ENCODE results near the gene ALCAM. TPM values are rescaled to one million over a fixed set of nuclear protein-coding genes. Genes with fewer than 3 reads are reported as not detected.

ALCAM gene
- total RNA-seq, 4 donors from 2014 or later: 18.6 to 43.7 (median 21.2) TPM

DNA sequence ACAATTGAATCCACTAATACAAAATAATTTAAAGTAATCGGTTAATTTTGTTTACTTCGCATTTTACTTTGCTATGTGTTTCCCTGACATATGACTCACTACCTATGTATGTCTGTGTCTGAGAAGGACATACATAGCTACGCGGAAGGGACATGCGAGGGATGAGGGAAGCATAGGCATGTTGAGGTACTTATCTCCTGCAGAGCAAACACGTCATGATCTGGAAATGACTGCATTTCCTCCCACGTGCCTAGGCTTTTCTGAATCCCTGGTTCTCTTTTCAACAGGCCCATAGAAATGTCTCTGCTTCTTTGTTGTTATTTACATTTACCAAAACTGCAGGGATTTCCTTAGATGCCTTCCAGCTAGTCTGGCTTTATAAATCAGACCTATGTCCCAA lies 27.5 kb downstream of the ALCAM start:
- Histone ChIP-seq H3K27me3 (no peaks in the 10 kb centered on the region), H3K9me3 (peaks cover 0 to 7% (median 0%) of the 10 kb centered on the region in 4 donors), H3K27ac (no peak overlapping the region), H3K36me3 (no peaks in the 10 kb centered on the region), H3K4me1 (no peaks in the 10 kb centered on the region), H3K4me3 (no peak overlapping the region)
- TF ChIP-seq POLR2A (IDR thresholded peaks at IDR 0.05): no peak
- DNase-seq: no peak

DNA sequence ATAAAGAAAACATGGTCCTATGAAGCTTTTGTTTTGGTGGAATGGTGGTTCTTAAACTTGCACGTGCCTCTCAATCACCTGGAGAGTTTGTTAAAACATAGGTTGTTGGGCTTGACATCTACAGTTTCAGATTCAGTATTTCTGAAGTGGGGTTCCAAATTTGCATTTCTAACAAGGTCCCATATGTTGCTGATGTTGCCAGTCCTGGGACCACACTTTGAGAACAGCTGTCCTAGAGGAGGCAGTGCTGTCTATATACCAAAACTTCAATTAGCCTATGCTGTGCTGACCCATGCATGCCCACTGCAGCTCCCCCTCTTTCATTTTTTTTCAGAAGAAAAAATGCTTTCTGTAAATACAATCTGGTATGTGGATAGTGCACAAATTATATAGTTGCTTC lies 31.3 kb downstream of the ALCAM start:
- Histone ChIP-seq H3K4me3 (no peak overlapping the region), H3K9me3 (no peaks in the 10 kb centered on the region), H3K27ac (no peak overlapping the region), H3K27me3 (no peaks in the 10 kb centered on the region), H3K36me3 (no peaks in the 10 kb centered on the region), H3K4me1 (no peaks in the 10 kb centered on the region)
- DNase-seq: no peak
- TF ChIP-seq POLR2A (IDR thresholded peaks at IDR 0.05): no peak
- TF ChIP-seq, protein P1, sequence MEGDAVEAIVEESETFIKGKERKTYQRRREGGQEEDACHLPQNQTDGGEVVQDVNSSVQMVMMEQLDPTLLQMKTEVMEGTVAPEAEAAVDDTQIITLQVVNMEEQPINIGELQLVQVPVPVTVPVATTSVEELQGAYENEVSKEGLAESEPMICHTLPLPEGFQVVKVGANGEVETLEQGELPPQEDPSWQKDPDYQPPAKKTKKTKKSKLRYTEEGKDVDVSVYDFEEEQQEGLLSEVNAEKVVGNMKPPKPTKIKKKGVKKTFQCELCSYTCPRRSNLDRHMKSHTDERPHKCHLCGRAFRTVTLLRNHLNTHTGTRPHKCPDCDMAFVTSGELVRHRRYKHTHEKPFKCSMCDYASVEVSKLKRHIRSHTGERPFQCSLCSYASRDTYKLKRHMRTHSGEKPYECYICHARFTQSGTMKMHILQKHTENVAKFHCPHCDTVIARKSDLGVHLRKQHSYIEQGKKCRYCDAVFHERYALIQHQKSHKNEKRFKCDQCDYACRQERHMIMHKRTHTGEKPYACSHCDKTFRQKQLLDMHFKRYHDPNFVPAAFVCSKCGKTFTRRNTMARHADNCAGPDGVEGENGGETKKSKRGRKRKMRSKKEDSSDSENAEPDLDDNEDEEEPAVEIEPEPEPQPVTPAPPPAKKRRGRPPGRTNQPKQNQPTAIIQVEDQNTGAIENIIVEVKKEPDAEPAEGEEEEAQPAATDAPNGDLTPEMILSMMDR (IDR thresholded peaks at IDR 0.05): no peak

DNA sequence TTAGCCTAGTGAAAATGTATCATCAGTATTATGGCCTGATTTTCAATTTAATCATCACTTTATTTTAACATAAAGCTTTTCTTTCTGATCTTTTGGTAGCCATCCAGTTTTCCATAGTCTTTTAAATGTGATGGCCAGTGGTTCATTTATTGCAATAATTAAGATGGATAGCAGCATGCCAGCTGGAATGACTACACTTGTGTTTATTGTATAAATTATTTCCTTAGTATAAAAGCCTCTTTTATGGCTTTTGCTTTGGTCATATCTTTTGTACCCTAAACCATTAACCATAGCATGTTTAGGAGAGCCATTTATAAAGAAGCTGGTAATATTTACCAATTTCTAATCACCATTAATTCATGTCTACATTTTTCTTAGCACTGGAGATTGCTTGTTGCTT lies 31.7 kb downstream of the ALCAM start:
- Histone ChIP-seq H3K9me3 (no peaks in the 10 kb centered on the region), H3K27me3 (no peaks in the 10 kb centered on the region), H3K27ac (no peak overlapping the region), H3K36me3 (no peaks in the 10 kb centered on the region), H3K4me1 (no peaks in the 10 kb centered on the region), H3K4me3 (no peak overlapping the region)
- no peak for DNase-seq
- TF ChIP-seq POLR2A (IDR thresholded peaks at IDR 0.05): no peak
- TF ChIP-seq, protein P1 (IDR thresholded peaks at IDR 0.05): no peak

DNA sequence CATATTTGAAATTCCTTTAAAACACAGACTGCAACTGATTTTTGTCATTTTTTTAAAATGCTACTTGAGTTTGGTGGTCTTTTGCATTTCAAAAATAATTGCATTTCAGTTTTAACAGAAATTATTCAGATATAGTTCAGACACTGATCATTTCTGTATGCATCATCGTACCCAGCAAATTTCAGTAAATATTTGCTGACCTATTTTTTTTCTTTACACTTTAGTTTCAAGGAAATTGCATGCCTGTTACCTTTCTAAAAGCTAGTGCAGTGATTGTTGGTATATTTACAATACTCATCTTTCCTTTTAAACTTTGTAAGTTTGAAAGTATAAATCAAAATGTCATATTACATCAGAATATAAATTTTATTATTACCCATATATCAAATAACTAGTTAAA lies 32.4 kb downstream of the ALCAM start:
- no peaks in the 10 kb centered on the region for H3K27me3 ChIP-seq
- H3K4me1 ChIP-seq: no peaks in the 10 kb centered on the region
- TF ChIP-seq POLR2A (IDR thresholded peaks at IDR 0.05): no peak
- TF ChIP-seq, protein P1 (IDR thresholded peaks at IDR 0.05): no peak
- no peak overlapping the region for H3K27ac ChIP-seq
- H3K9me3 ChIP-seq: no peaks in the 10 kb centered on the region
- no peak for DNase-seq
- H3K4me3 ChIP-seq: no peak overlapping the region
- H3K36me3 ChIP-seq: no peaks in the 10 kb centered on the region

DNA sequence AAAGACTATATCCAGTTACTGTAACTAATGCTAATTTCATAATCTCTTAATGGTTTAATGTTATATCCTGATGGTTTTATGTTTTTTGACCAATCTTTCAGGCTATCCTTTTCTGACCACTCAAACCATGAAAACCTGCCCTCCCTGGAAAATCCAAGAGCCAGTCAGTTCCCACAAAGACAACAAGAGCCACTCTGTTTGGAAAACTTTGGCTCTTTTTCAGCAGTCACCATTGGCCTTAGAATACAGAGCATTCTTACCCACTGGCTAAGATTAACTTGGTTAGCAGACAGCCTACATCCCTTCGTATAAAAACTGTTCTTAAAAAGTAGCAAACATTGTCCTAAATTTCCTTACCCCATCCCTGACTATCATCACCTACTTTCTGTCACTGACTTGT lies 32.9 kb downstream of the ALCAM start:
- no peaks in the 10 kb centered on the region for H3K4me1 ChIP-seq
- DNase-seq: no peak
- H3K9me3 ChIP-seq: no peaks in the 10 kb centered on the region
- no peaks in the 10 kb centered on the region for H3K36me3 ChIP-seq
- no peaks in the 10 kb centered on the region for H3K27me3 ChIP-seq
- no peak overlapping the region for H3K4me3 ChIP-seq
- TF ChIP-seq, protein P1 (IDR thresholded peaks at IDR 0.05): no peak
- TF ChIP-seq POLR2A (IDR thresholded peaks at IDR 0.05): no peak
- H3K27ac ChIP-seq: no peak overlapping the region

DNA sequence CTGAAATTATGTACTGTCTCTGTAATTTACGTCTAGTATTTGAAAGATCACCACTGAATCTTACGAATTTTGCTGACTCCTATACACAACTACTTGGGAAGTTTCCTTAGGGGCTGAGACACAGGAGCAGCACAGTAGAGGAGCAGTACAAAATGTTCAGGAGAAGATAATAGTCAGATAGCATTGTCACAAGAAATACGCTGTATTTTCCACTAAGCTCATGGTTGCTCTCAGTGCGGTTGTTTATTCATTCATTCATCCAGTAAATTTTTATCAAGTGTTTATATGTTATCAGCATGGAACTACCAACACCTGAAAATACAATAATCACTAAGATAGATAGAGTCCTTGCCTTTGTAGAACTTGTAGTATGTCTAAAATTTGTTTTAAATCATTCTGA lies 34.5 kb downstream of the ALCAM start:
- H3K9me3 ChIP-seq: no peaks in the 10 kb centered on the region
- H3K27me3 ChIP-seq: no peaks in the 10 kb centered on the region
- no peaks in the 10 kb centered on the region for H3K4me1 ChIP-seq
- no peak for DNase-seq
- H3K36me3 ChIP-seq: no peaks in the 10 kb centered on the region
- H3K4me3 ChIP-seq: no peak overlapping the region
- TF ChIP-seq, protein P1 (IDR thresholded peaks at IDR 0.05): no peak
- TF ChIP-seq POLR2A (IDR thresholded peaks at IDR 0.05): no peak
- no peak overlapping the region for H3K27ac ChIP-seq

All from Peyer's patch (tissue), 4 donors.